Adrenal gland (tissue), 12 donors: ENCODE results near the gene MUS81. TPM values are rescaled to one million over a fixed set of nuclear protein-coding genes. Genes with fewer than 3 reads are reported as not detected.

Experiments
- DNase-seq, 7 donors: peaks; one replicate each; pipeline ENCODE4 v3.0.0-alpha.2; 2019 to 2020
- H3K27ac ChIP-seq, 5 donors: fragments of 200-600 bp; sonication (generic) in 4 of 5; 1 replicate in 3 of 5; 2 replicates in 2 of 5; pipeline versions ENCODE4 v1.5.1 to v1.8.0; 2016 to 2020; ENCODE audit warnings: mild to moderate bottlenecking in 1 of 5
- H3K27me3 ChIP-seq: fragments of 200-600 bp; 2 replicates; pipeline ENCODE4 v1.8.0; 2021
- H3K36me3 ChIP-seq, 2 donors: fragments of 200-600 bp; replicated peaks in 1 of 2; 1 replicate in 1 of 2; 2 replicates in 1 of 2; pipeline versions ENCODE4 v1.5.1 to v1.8.0; 2018 to 2022
- H3K4me1 ChIP-seq, 2 donors: fragments of 200-600 bp; replicated peaks in 1 of 2; 1 replicate in 1 of 2; 2 replicates in 1 of 2; pipeline versions ENCODE4 v1.5.1 to v1.8.0; 2018 to 2021
- H3K4me3 ChIP-seq, 4 donors: fragments of 200-600 bp; sonication (generic) in 3 of 4; one replicate each; pipeline ENCODE4 v1.5.1; 2016 to 2018
- H3K9me3 ChIP-seq, 3 donors: fragments of 200-600 bp; sonication (generic) in 1 of 3; replicated peaks in 1 of 3; 1 replicate in 2 of 3; 2 replicates in 1 of 3; pipeline versions ENCODE4 v1.5.1 to v1.8.0; 2016 to 2021
- CTCF ChIP-seq, 6 experiments: fragments of 450-650 bp in 4 of 6; fragments of 200-600 bp in 2 of 6; sonication (generic) in 1 of 6; IDR thresholded peaks; 1 replicate in 5 of 6; 2 replicates in 1 of 6; pipeline versions ENCODE4 v1.5.1 to v1.8.0; 2016 to 2021; ENCODE audit warnings: antibody characterized with exemption in 6 of 6, mild to moderate bottlenecking in 2 of 6, moderate library complexity in 1 of 6
- POLR2A ChIP-seq, 2 donors: fragments of 450-650 bp; IDR thresholded peaks; one replicate each; pipeline ENCODE4 v1.6.1; 2017; ENCODE audit warnings: antibody characterized with exemption in 2 of 2, mild to moderate bottlenecking in 2 of 2, moderate library complexity in 1 of 2
- WGBS, 4 donors: extraction: QIAGEN DNeasy Blood & Tissue Kit in 2 of 4; methylation state at CpG; one replicate each; pipeline versions ENCODE4 v1.1.5 to v1.1.7; 2013 to 2017; 5-methylcytosine and 5-hydroxymethylcytosine counted together
- intact Hi-C, 2 donors: fragments of 100-400 bp; cut with DNase I; formaldehyde crosslinking; loops; one replicate each; pipeline versions ENCODE4 v1.14.1 to v1.15.0; 2022 to 2023
- polyA plus RNA-seq, 3 donors: library from polyadenylated mRNA; stranded (reverse); fragments of 200-250 nt in 2 of 3; fragments of 350-450 nt in 1 of 3; fragmentation: Illumina TruSeq in 1 of 3; extraction: RNeasy Lipid Tissue Mini Kit (QIAGEN cat#74804) in 1 of 3; gene quantifications; one replicate each; pipeline ENCODE4 v1.2.3, GENCODE V29; 2013 to 2014
- total RNA-seq, 9 donors: library from RNA; depleted of rRNA in 4 of 9; stranded (reverse); fragments of >200 nt in 4 of 9; fragments of 120-200 nt in 1 of 9; fragmentation: NEBNext Ultra II Directional in 1 of 9; extraction: Animal tissue kit (Norgen Biotek cat#: 25700) in 1 of 9; gene quantifications; one replicate each; pipeline versions ENCODE4 v1.1.0 to v1.2.4, GENCODE V29; 2013 to 2023
- donor health status: healthy with polysubstance abuse.
- donor health status: Bipolar disorder and iron deficiency.
- donor health status: DM: yes; HTN: yes; CAD: no.
- donor health status: DM: no; HTN: no; CAD: no.
- donor health status: DM: no; HTN: no; CAD: no.
- donor health status: DM: yes; HTN: yes; CAD: no.

Gene MUS81
- total and polyA plus RNA-seq, 12 donors = 16.1 to 147 (median 41.1) TPM

GRCh38 chr11:65852508-65853245, 7.6 kb upstream of the MUS81 start:
- Histone ChIP-seq H3K27me3 (no peaks in the 10 kb centered on the region), H3K27ac (no peak overlapping the region), H3K9me3 (no peaks in the 10 kb centered on the region), H3K36me3 (peaks cover 0 to 46% of the 10 kb centered on the region in 2 donors), H3K4me1 (peaks cover 5 to 13% of the 10 kb centered on the region in 2 donors), H3K4me3 (no peak overlapping the region)
- DNase-seq = peak in 4 of 7 donors; percentile 22 to 28 (median 25)
- intact Hi-C loops = no loop called here
- TF ChIP-seq POLR2A (IDR thresholded peaks at IDR 0.05) (no peak), CTCF (IDR thresholded peaks at IDR 0.05) (no peak)
- 93 to 94% (median 93%) methylated on average over 27 to 33 of the region's 33 CpGs for WGBS, 4 donors

GRCh38 chr11:65853246-65853979, 6.8 kb upstream of the MUS81 start:
- Histone ChIP-seq H3K27ac (no peak overlapping the region), H3K4me1 (peaks cover 5 to 14% of the 10 kb centered on the region in 2 donors), H3K4me3 (no peak overlapping the region), H3K9me3 (no peaks in the 10 kb centered on the region), H3K36me3 (peaks cover 0 to 46% of the 10 kb centered on the region in 2 donors), H3K27me3 (no peaks in the 10 kb centered on the region)
- DNase-seq = peak in 3 of 7 donors; percentile 16 to 48 (median 20)
- no peak for TF ChIP-seq POLR2A (IDR thresholded peaks at IDR 0.05)
- no peak for TF ChIP-seq CTCF (IDR thresholded peaks at IDR 0.05)
- intact Hi-C loops = no loop called here
- whole genome bisulfite sequencing, 4 donors = 80 to 94% (median 90%) methylated on average over 3 to 6 of the region's 6 CpGs

- DNase-seq = peak in 2 of 7 donors; percentile 16 to 46
- Histone ChIP-seq H3K9me3 (no peaks in the 10 kb centered on the region), H3K36me3 (peaks cover 0 to 46% of the 10 kb centered on the region in 2 donors), H3K4me3 (no peak overlapping the region), H3K27me3 (no peaks in the 10 kb centered on the region), H3K4me1 (peaks cover 13 to 21% of the 10 kb centered on the region in 2 donors), H3K27ac (no peak overlapping the region)
- TF ChIP-seq CTCF (IDR thresholded peaks at IDR 0.05) = no peak
- TF ChIP-seq POLR2A (IDR thresholded peaks at IDR 0.05) = no peak
- WGBS, 4 donors = 92 to 96% (median 95%) methylated on average over 4 of the region's 4 CpGs; no CpG with 5 or more reads in 1 of the 4 donors
- intact Hi-C loops = no loop called here
These were observed 6.1 kb upstream of the MUS81 start for GRCh38 chr11:65854161-65854592.
